Measurements from ENCODE around the gene NGFR. TPM values are rescaled to one million over a fixed set of nuclear protein-coding genes. Genes with fewer than 3 reads are reported as not detected.

NGFR gene
- total RNA-seq, 1 experiment from 2014 or later = 60.6 TPM

DNA sequence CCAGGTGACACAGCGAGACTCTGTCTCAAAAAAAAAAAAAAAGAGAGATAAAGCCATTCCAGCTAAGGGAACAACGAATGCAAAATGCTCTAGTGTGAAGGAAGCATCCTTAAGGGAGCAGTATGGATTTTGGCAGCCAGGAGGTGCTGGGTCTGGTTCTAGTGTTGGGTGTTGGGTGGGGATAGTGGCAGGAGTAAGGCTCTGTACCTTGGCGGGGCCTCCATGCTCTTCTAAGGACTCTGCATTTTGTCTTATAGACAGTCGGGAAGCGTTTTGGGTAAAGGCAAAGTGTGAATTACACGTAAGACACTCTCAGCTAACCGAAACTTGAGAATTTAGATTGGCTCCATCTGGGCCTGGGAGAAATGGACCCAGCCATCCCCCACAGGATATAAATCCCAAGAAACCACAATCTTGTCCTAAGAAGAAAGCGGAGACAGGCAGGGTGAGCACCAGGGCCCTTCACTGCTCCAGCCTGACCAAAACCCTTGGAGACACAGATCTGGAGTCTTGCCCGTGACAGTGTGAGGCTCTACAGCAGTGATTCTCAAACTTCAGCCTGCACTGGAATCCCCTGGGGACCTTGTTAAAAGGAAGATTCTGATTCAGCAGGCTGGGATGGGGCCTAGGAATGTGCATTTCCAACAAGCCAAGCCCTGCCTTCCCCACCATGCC lies 47.3 kb upstream of the NGFR start:
- intact Hi-C loops (cut with micrococcal nuclease; ENCODE audit: unreplicated experiment) = no loop called here
- no peaks in the 10 kb centered on the region for H3K9me3 ChIP-seq (ENCODE audit: low read depth, low read length, poor library complexity, severe bottlenecking)
- no peak for TF ChIP-seq EZH2 (IDR thresholded peaks at IDR 0.05; ENCODE audit: borderline replicate concordance, low read depth, low read length, poor library complexity, severe bottlenecking)
- TF ChIP-seq, protein P1, sequence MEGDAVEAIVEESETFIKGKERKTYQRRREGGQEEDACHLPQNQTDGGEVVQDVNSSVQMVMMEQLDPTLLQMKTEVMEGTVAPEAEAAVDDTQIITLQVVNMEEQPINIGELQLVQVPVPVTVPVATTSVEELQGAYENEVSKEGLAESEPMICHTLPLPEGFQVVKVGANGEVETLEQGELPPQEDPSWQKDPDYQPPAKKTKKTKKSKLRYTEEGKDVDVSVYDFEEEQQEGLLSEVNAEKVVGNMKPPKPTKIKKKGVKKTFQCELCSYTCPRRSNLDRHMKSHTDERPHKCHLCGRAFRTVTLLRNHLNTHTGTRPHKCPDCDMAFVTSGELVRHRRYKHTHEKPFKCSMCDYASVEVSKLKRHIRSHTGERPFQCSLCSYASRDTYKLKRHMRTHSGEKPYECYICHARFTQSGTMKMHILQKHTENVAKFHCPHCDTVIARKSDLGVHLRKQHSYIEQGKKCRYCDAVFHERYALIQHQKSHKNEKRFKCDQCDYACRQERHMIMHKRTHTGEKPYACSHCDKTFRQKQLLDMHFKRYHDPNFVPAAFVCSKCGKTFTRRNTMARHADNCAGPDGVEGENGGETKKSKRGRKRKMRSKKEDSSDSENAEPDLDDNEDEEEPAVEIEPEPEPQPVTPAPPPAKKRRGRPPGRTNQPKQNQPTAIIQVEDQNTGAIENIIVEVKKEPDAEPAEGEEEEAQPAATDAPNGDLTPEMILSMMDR (conservative IDR thresholded peaks at IDR 0.05; ENCODE audit: low read depth, low read length) = no peak
- POLR2A ChIA-PET (ENCODE audit: low non-redundant PET) = interaction anchor here (0.6 kb wide), 1 partner anchor 8 kb away, joined by 7 read pairs; no protein-coding TSS in a partner anchor
- no peak overlapping the region for H3K4me3 ChIP-seq (ENCODE audit: low read depth, low read length, poor library complexity, severe bottlenecking)
- BruUV-seq (replicated peaks) = no TSS peak
- no peak overlapping the region for H3K27ac ChIP-seq (ENCODE audit: low read depth, low read length, poor library complexity, severe bottlenecking)
- DNase-seq (ENCODE audit: low spot score) = no peak
- CTCF ChIA-PET = interaction anchor here (0.6 kb wide), 1 partner anchor 174 kb away, joined by 3 read pairs; no protein-coding TSS in a partner anchor
- H3K36me3 ChIP-seq (ENCODE audit: insufficient read depth, low read length, poor library complexity, severe bottlenecking) = no peaks in the 10 kb centered on the region
- H3K4me1 ChIP-seq (ENCODE audit: insufficient read depth, low read length, poor library complexity, severe bottlenecking) = no peaks in the 10 kb centered on the region
- H3K27me3 ChIP-seq (replicated peaks; ENCODE audit: insufficient read depth, low read depth, low read length, poor library complexity) = no peaks in the 10 kb centered on the region

DNA sequence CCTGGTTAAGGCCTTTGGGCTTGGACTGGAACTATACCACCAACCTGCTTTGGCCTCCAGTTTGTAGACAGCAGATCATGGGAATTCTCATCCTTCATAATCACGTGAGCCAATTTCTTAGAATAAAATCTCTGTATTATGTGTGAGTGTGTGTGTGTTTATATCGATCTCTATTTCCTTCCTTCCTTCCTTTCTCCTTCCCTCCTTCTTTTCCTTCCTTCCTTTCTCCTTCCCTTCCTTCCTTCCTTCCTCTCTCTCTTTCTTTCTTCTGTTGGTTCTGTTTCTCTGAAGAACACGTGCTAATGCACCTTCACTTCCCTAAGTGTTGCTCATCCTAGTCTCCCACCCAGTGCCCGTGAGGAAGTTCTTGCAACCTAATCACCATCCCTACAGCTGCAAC lies 44.9 kb upstream of the NGFR start:
- no peak for DNase-seq (ENCODE audit: low spot score)
- intact Hi-C loops (cut with micrococcal nuclease; ENCODE audit: unreplicated experiment) = no loop called here
- H3K4me1 ChIP-seq (ENCODE audit: insufficient read depth, low read length, poor library complexity, severe bottlenecking) = no peaks in the 10 kb centered on the region
- H3K4me3 ChIP-seq (ENCODE audit: low read depth, low read length, poor library complexity, severe bottlenecking) = no peak overlapping the region
- H3K9me3 ChIP-seq (ENCODE audit: low read depth, low read length, poor library complexity, severe bottlenecking) = no peaks in the 10 kb centered on the region
- H3K36me3 ChIP-seq (ENCODE audit: insufficient read depth, low read length, poor library complexity, severe bottlenecking) = no peaks in the 10 kb centered on the region
- CTCF ChIA-PET = no interaction called here
- POLR2A ChIA-PET (ENCODE audit: low non-redundant PET) = no interaction called here
- BruUV-seq (replicated peaks) = no TSS peak
- TF ChIP-seq, protein P1 (conservative IDR thresholded peaks at IDR 0.05; ENCODE audit: low read depth, low read length) = no peak
- TF ChIP-seq EZH2 (IDR thresholded peaks at IDR 0.05; ENCODE audit: borderline replicate concordance, low read depth, low read length, poor library complexity, severe bottlenecking) = no peak
- H3K27ac ChIP-seq (ENCODE audit: low read depth, low read length, poor library complexity, severe bottlenecking) = no peak overlapping the region
- no peaks in the 10 kb centered on the region for H3K27me3 ChIP-seq (replicated peaks; ENCODE audit: insufficient read depth, low read depth, low read length, poor library complexity)

DNA sequence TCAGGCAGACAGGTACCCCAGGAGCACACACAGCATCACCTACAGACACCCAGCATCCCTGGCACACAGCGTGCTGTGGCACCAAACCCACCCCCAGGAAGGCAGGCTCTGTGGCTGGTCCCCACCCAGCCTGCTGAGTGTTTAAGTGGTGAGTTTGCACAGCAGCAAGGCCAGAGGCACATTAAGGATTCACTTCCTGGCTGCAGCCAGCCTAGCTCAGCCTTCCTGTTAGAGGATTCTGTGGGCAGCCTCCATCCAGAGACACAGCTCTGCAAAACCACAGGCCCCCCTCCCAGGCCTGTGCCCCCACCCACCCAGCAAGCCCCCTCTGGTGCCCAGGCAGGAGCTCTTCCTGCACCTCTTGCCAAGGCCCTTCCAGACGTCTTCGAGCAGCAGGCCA lies 44.4 kb upstream of the NGFR start:
- Histone ChIP-seq H3K9me3 (ENCODE audit: low read depth, low read length, poor library complexity, severe bottlenecking) (no peaks in the 10 kb centered on the region), H3K4me3 (ENCODE audit: low read depth, low read length, poor library complexity, severe bottlenecking) (no peak overlapping the region), H3K27me3 (replicated peaks; ENCODE audit: insufficient read depth, low read depth, low read length, poor library complexity) (no peaks in the 10 kb centered on the region), H3K4me1 (ENCODE audit: insufficient read depth, low read length, poor library complexity, severe bottlenecking) (no peaks in the 10 kb centered on the region), H3K27ac (ENCODE audit: low read depth, low read length, poor library complexity, severe bottlenecking) (no peak overlapping the region), H3K36me3 (ENCODE audit: insufficient read depth, low read length, poor library complexity, severe bottlenecking) (no peaks in the 10 kb centered on the region)
- DNase-seq (ENCODE audit: low spot score) = no peak
- ChIA-PET POLR2A (ENCODE audit: low non-redundant PET) (no interaction called here), CTCF (no interaction called here)
- intact Hi-C loops (cut with micrococcal nuclease; ENCODE audit: unreplicated experiment) = no loop called here
- no peak for TF ChIP-seq EZH2 (IDR thresholded peaks at IDR 0.05; ENCODE audit: borderline replicate concordance, low read depth, low read length, poor library complexity, severe bottlenecking)
- TF ChIP-seq, protein P1 (conservative IDR thresholded peaks at IDR 0.05; ENCODE audit: low read depth, low read length) = no peak
- no TSS peak for BruUV-seq (replicated peaks)
